H1 (cell line): ENCODE data around the gene ADTRP. TPM values are rescaled to one million over a fixed set of nuclear protein-coding genes. Genes with fewer than 3 reads are reported as not detected.

Experiments
- CTCF ChIA-PET: fragments of 300-600 bp; sonication (Branson Sonifier 250); formaldehyde crosslinking; loops from one replicate; lab custom pipeline; 2021; ENCODE audit not compliant: partially characterized antibody; lab: Charles Lee
- POLR2A ChIA-PET: fragments of 300-600 bp; sonication (Branson Sonifier 250); formaldehyde crosslinking; loops from one replicate; lab custom pipeline; 2021; ENCODE audit warnings: inconsistent platforms; ENCODE audit not compliant: partially characterized antibody; lab: Charles Lee
- DNase-seq, 2 experiments: peaks; one replicate each; pipeline versions ENCODE4 v3.0.0 to v3.0.0-alpha.2; 2010 to 2022; ENCODE audit warnings: low spot score in 2 of 2, low read depth in 1 of 2, mixed read lengths in 1 of 2
- FAIRE-seq: peaks from 2 replicates; lab custom pipeline; 2011; peaks lifted over from hg19 to GRCh38; lab: Jason Lieb, UNC
- H2AFZ ChIP-seq: 2 replicates; pipeline ENCODE4 v1.8.1; 2012; ENCODE audit warnings: low read length, inconsistent platforms
- H2AK5ac ChIP-seq: 2 replicates; pipeline ENCODE4 v1.6.1; 2013; ENCODE audit warnings: low read depth, low read length
- H2BK120ac ChIP-seq: replicated peaks from 2 replicates; pipeline ENCODE3; 2013; ENCODE audit warnings: low read depth, low read length, inconsistent platforms
- H2BK12ac ChIP-seq: 2 replicates; pipeline ENCODE4 v1.6.1; 2013; ENCODE audit warnings: low read depth, low read length
- H2BK15ac ChIP-seq: 2 replicates; pipeline ENCODE4 v1.6.1; 2013; ENCODE audit warnings: low read length
- H2BK20ac ChIP-seq: 2 replicates; pipeline ENCODE4 v1.6.1; 2013; ENCODE audit warnings: low read length
- H2BK5ac ChIP-seq: 2 replicates; pipeline ENCODE4 v1.6.1; 2013; ENCODE audit warnings: low read depth, low read length
- H3K14ac ChIP-seq: 2 replicates; pipeline ENCODE4 v1.6.1; 2013; ENCODE audit warnings: inconsistent platforms; ENCODE audit not compliant: insufficient read length
- H3K18ac ChIP-seq: 2 replicates; pipeline ENCODE4 v1.6.1; 2013; ENCODE audit warnings: low read length; ENCODE audit errors: extremely low read depth
- H3K23ac ChIP-seq: 2 replicates; pipeline ENCODE4 v1.6.1; 2013; ENCODE audit warnings: inconsistent platforms; ENCODE audit not compliant: insufficient read length
- H3K23me2 ChIP-seq: 2 replicates; pipeline ENCODE4 v1.6.1; 2013; ENCODE audit warnings: low read depth, low read length
- H3K27ac ChIP-seq: 2 replicates; pipeline ENCODE4 v1.6.1; 2011; ENCODE audit warnings: low read depth, low read length, inconsistent platforms
- H3K27me3 ChIP-seq, 4 experiments: replicated peaks in 1 of 4; 1 replicate in 1 of 4; 2 replicates in 3 of 4; pipeline versions ENCODE4 v1.6.1 to v1.8.1; 2011 to 2013; ENCODE audit warnings: low read length in 3 of 4, mild to moderate bottlenecking in 3 of 4, inconsistent platforms in 2 of 4, mixed read lengths in 2 of 4, moderate library complexity in 1 of 4; ENCODE audit not compliant: control insufficient read depth in 3 of 4, insufficient read depth in 3 of 4; ENCODE audit errors: extremely low read depth in 1 of 4
- H3K36me3 ChIP-seq, 4 experiments: 2 replicates each; pipeline versions ENCODE4 v1.6.1 to v1.8.1; 2011 to 2013; ENCODE audit warnings: mild to moderate bottlenecking in 4 of 4, low read length in 3 of 4, moderate library complexity in 2 of 4, control low read depth in 1 of 4, inconsistent platforms in 1 of 4; ENCODE audit not compliant: insufficient read depth in 4 of 4, control insufficient read depth in 2 of 4
- H3K4ac ChIP-seq: replicated peaks from 2 replicates; pipeline ENCODE3; 2013; ENCODE audit warnings: low read length, low read depth, mixed read lengths, inconsistent platforms; ENCODE audit not compliant: insufficient read length
- H3K4me1 ChIP-seq, 4 experiments: replicated peaks in 1 of 4; 1 replicate in 1 of 4; 2 replicates in 3 of 4; pipeline versions ENCODE4 v1.6.1 to v1.8.1; 2011 to 2013; ENCODE audit warnings: low read length in 3 of 4, inconsistent platforms in 2 of 4, mixed read lengths in 1 of 4; ENCODE audit not compliant: insufficient read depth in 4 of 4, control insufficient read depth in 3 of 4
- H3K4me2 ChIP-seq, 2 experiments: 2 replicates each; pipeline versions ENCODE4 v1.6.1 to v1.8.1; 2011 to 2013; ENCODE audit warnings: low read depth in 2 of 2, low read length in 2 of 2, control low read depth in 1 of 2, inconsistent platforms in 1 of 2, mild to moderate bottlenecking in 1 of 2; ENCODE audit not compliant: insufficient read depth in 1 of 2
- H3K4me3 ChIP-seq, 4 experiments: fragments of 200-600, 300-600 bp in 1 of 4; sonication (generic), shearing (Covaris generic), sonication (Bioruptor Twin) in 1 of 4; 2 replicates each; pipeline versions ENCODE4 v1.5.1 to v1.8.1; 2011 to 2016; ENCODE audit warnings: low read length in 4 of 4, low read depth in 3 of 4, control low read depth in 2 of 4, inconsistent platforms in 2 of 4, mild to moderate bottlenecking in 2 of 4, mixed read lengths in 1 of 4, moderate library complexity in 1 of 4; ENCODE audit not compliant: insufficient read depth in 2 of 4; ENCODE audit errors: extremely low read depth in 1 of 4
- H3K56ac ChIP-seq: replicated peaks from 2 replicates; pipeline ENCODE3; 2013; ENCODE audit warnings: low read depth, mild to moderate bottlenecking, mixed read lengths, low read length, inconsistent platforms; ENCODE audit not compliant: insufficient read length
- H3K79me1 ChIP-seq: 2 replicates; pipeline ENCODE4 v1.6.1; 2013; ENCODE audit warnings: low read depth, low read length, control low read depth
- H3K79me2 ChIP-seq, 2 experiments: 2 replicates each; pipeline versions ENCODE4 v1.6.1 to v1.8.1; 2012 to 2013; ENCODE audit warnings: low read length in 2 of 2, mild to moderate bottlenecking in 2 of 2, inconsistent platforms in 1 of 2; ENCODE audit not compliant: insufficient read depth in 2 of 2, control insufficient read depth in 1 of 2
- H3K9ac ChIP-seq, 4 experiments: replicated peaks in 1 of 4; 1 replicate in 1 of 4; 2 replicates in 3 of 4; pipeline versions ENCODE4 v1.6.1 to v1.8.1; 2011 to 2013; ENCODE audit warnings: low read depth in 3 of 4, low read length in 3 of 4, control low read depth in 2 of 4, mild to moderate bottlenecking in 2 of 4, moderate library complexity in 2 of 4, inconsistent platforms in 1 of 4; ENCODE audit errors: extremely low read depth in 1 of 4
- H3K9me3 ChIP-seq, 2 experiments: 2 replicates each; pipeline versions ENCODE4 v1.6.1 to v1.8.1; 2012 to 2013; ENCODE audit warnings: mild to moderate bottlenecking in 2 of 2, moderate library complexity in 2 of 2, control low read depth in 1 of 2, inconsistent platforms in 1 of 2, low read depth in 1 of 2, low read length in 1 of 2, mixed read lengths in 1 of 2; ENCODE audit not compliant: insufficient read depth in 2 of 2
- H4K20me1 ChIP-seq, 2 experiments: replicated peaks in 1 of 2; 2 replicates each; pipeline versions ENCODE3 to v1.8.1; 2011 to 2013; ENCODE audit warnings: inconsistent platforms in 2 of 2, low read length in 2 of 2, mild to moderate bottlenecking in 1 of 2; ENCODE audit not compliant: insufficient read depth in 2 of 2, control insufficient read depth in 1 of 2
- H4K5ac ChIP-seq: 2 replicates; pipeline ENCODE4 v1.6.1; 2013; ENCODE audit warnings: low read length, low read depth, mixed read lengths, inconsistent platforms; ENCODE audit not compliant: insufficient read length
- H4K8ac ChIP-seq: 2 replicates; pipeline ENCODE4 v1.8.0; 2013; ENCODE audit warnings: mild to moderate bottlenecking, moderate library complexity, low read length, inconsistent platforms; ENCODE audit not compliant: insufficient read depth; ENCODE audit errors: extremely low read depth
- H4K91ac ChIP-seq: replicated peaks from 2 replicates; pipeline ENCODE3; 2013; ENCODE audit warnings: low read length, mixed read lengths, inconsistent platforms; ENCODE audit not compliant: insufficient read length
- CBX5 ChIP-seq: fragments of 300-800, 300-1000 bp; sonication (generic); IDR thresholded peaks from 2 replicates; pipeline ENCODE4 v1.7.1; 2016; ENCODE audit warnings: antibody characterized with exemption, low read length, low read depth
- JUND ChIP-seq: IDR thresholded peaks from 2 replicates; pipeline ENCODE4 v1.6.1; 2011; ENCODE audit warnings: mild to moderate bottlenecking, improper control_type of control experiment, low read length
- PHF8 ChIP-seq: fragments of 200-600 bp; sonication (generic); conservative IDR thresholded peaks from 2 replicates; pipeline ENCODE4 v1.7.1; 2012; ENCODE audit warnings: low read depth, mild to moderate bottlenecking, inconsistent platforms, low read length, moderate library complexity
- RXRA ChIP-seq: IDR thresholded peaks from 2 replicates; pipeline ENCODE4 v1.6.1; 2011; ENCODE audit warnings: low read depth, mild to moderate bottlenecking, low read length, moderate library complexity; ENCODE audit not compliant: insufficient read depth
- SAP30 ChIP-seq: fragments of 300-600 bp; sonication (generic); IDR thresholded peaks from 2 replicates; pipeline ENCODE4 v1.7.1; 2012; ENCODE audit warnings: low read length, moderate library complexity, mild to moderate bottlenecking, inconsistent platforms; ENCODE audit not compliant: insufficient read depth, insufficient replicate concordance
- SIRT6 ChIP-seq: IDR thresholded peaks from one replicate; pipeline ENCODE4 v1.7.1; 2012; ENCODE audit warnings: low read length, inconsistent platforms
- YY1 ChIP-seq: IDR thresholded peaks from 2 replicates; pipeline ENCODE4 v1.6.1; 2011; ENCODE audit warnings: low read depth, mild to moderate bottlenecking, low read length
- WGBS, 2 experiments: shearing (Covaris generic) in 1 of 2; methylation state at CpG; one replicate each; pipeline versions ENCODE4 v1.1.6 to v1.1.7; 2013 to 2015; ENCODE audit warnings: low lambda C conversion rate in 2 of 2, mixed read lengths in 2 of 2, inconsistent platforms in 1 of 2, low coverage in 1 of 2, missing lambda C conversion rate in 1 of 2; ENCODE audit not compliant: insufficient replicate concordance in 2 of 2, insufficient coverage in 1 of 2, insufficient read length in 1 of 2; ENCODE audit errors: extremely low coverage in 1 of 2, missing lambda C conversion rate in 1 of 2; 5-methylcytosine and 5-hydroxymethylcytosine counted together
- polyA plus RNA-seq, 7 experiments: library from polyadenylated mRNA; depleted of rRNA in 3 of 7; stranded (reverse) in 5 of 7; unstranded in 2 of 7; fragments of >200 nt in 5 of 7; fragments of 200-250 nt in 2 of 7; gene quantifications; 1 replicate in 5 of 7; 2 replicates in 1 of 7; 4 replicates in 1 of 7; pipeline versions ENCODE4 v1.2.1 to v1.2.3, GENCODE V29; 2011 to 2013; ENCODE audit warnings: missing spikeins in 2 of 7, mixed read lengths in 2 of 7
- total RNA-seq: library from RNA; stranded (reverse); fragmentation: NEBNext Ultra II Directional; extraction: Animal tissue kit (Norgen Biotek cat#: 25700); gene quantifications from 2 replicates; pipeline ENCODE4 v1.2.1, GENCODE V29; 2021
- TF ChIP-seq, protein P1 (sequence below), 3 experiments: IDR thresholded peaks; 1 replicate in 2 of 3; 2 replicates in 1 of 3; pipeline versions ENCODE4 v1.5.1 to v1.6.1; 2011; ENCODE audit warnings: low read length in 3 of 3, mild to moderate bottlenecking in 3 of 3, inconsistent platforms in 2 of 3, low read depth in 1 of 3, moderate library complexity in 1 of 3; ENCODE audit not compliant: insufficient read depth in 1 of 3; ENCODE audit errors: control extremely low read depth in 1 of 3
- TF ChIP-seq, protein P2 (sequence below): IDR thresholded peaks from 2 replicates; pipeline ENCODE4 v1.6.1; 2011; ENCODE audit warnings: low read depth, mild to moderate bottlenecking, low read length; ENCODE audit not compliant: insufficient read depth
- TF ChIP-seq, protein P3 (sequence below): IDR thresholded peaks from 2 replicates; pipeline ENCODE4 v1.6.1; 2011; ENCODE audit warnings: low read length, improper control_type of control experiment

The ADTRP gene
- total and polyA plus RNA-seq, 2 of the 8 experiments (the other 6 are each of a cell fraction or from before 2014, with no cell fraction given): 0.08 to 0.45 TPM

DNA sequence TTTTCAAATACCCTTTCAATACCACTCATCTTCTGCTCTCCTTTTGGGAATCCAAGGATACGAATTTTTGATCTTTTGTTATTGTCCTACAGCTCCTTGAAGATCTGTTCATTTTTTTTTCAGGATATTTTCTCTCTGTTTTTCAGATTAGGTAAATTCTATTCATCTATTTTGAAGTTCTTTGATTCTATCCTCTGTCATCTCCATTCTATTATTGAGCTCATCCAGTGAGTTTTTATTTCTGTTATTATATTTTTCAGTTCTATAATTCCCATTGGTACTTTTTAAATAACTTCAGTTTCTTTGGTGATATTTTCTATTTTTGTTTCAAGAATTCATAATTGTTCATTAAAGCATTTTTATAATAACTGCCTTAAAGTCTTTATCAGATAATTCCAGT lies 14.7 kb upstream of the ADTRP start:
- Histone ChIP-seq H3K27me3 (no peaks in the 10 kb centered on the region), H4K5ac (no peak overlapping the region), H3K79me1 (no peaks in the 10 kb centered on the region), H2BK20ac (no peak overlapping the region), H2BK15ac (no peak overlapping the region), H2AFZ (no peak overlapping the region), H3K9me3 (no peaks in the 10 kb centered on the region), H3K23me2 (no peaks in the 10 kb centered on the region; the same call in 1 of the 2 replicates), H3K4me1 (peaks cover 0 to 15% (median 9%) of the 10 kb centered on the region in 4 experiments; a peak in 4 of 7 replicates), H3K4me3 (no peak overlapping the region), H3K36me3 (no peaks in the 10 kb centered on the region), H3K23ac (no peak overlapping the region), H3K18ac (no peak overlapping the region), H2BK12ac (no peak overlapping the region), H3K27ac (no peak overlapping the region), H3K9ac (no peak overlapping the region), H2AK5ac (no peak overlapping the region), H2BK120ac (no peak overlapping the region), H2BK5ac (no peak overlapping the region), H3K4me2 (no peak overlapping the region), H3K4ac (no peak overlapping the region), H4K8ac (no peak overlapping the region), H3K56ac (no peak overlapping the region), H4K20me1 (no peaks in the 10 kb centered on the region), H3K14ac (no peak overlapping the region), H4K91ac (no peak overlapping the region), H3K79me2 (no peaks in the 10 kb centered on the region)
- ChIA-PET CTCF (interaction anchor here (0.8 kb wide), 1 partner anchor 11 kb away, joined by 3 read pairs; no protein-coding TSS in a partner anchor), POLR2A (no interaction called here)
- DNase-seq (no peak), FAIRE-seq (no peak)
- WGBS, 2 experiments: 48% methylated on average over 1 of the region's 1 CpG; no CpG with 5 or more reads in 1 of the 2 experiments
- TF ChIP-seq SAP30 (no peak), JUND (no peak), YY1 (no peak), PHF8 (no peak), CBX5 (no peak), RXRA (no peak), SIRT6 (no peak)
- TF ChIP-seq, protein P1, sequence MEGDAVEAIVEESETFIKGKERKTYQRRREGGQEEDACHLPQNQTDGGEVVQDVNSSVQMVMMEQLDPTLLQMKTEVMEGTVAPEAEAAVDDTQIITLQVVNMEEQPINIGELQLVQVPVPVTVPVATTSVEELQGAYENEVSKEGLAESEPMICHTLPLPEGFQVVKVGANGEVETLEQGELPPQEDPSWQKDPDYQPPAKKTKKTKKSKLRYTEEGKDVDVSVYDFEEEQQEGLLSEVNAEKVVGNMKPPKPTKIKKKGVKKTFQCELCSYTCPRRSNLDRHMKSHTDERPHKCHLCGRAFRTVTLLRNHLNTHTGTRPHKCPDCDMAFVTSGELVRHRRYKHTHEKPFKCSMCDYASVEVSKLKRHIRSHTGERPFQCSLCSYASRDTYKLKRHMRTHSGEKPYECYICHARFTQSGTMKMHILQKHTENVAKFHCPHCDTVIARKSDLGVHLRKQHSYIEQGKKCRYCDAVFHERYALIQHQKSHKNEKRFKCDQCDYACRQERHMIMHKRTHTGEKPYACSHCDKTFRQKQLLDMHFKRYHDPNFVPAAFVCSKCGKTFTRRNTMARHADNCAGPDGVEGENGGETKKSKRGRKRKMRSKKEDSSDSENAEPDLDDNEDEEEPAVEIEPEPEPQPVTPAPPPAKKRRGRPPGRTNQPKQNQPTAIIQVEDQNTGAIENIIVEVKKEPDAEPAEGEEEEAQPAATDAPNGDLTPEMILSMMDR (IDR thresholded peaks at IDR 0.05; ENCODE audit: control extremely low read depth in 1 of 3, insufficient read depth in 1 of 3, low read depth in 1 of 3, low read length in 3 of 3): no peak
- TF ChIP-seq, protein P2, sequence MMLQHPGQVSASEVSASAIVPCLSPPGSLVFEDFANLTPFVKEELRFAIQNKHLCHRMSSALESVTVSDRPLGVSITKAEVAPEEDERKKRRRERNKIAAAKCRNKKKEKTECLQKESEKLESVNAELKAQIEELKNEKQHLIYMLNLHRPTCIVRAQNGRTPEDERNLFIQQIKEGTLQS: no peak
- TF ChIP-seq, protein P3, sequence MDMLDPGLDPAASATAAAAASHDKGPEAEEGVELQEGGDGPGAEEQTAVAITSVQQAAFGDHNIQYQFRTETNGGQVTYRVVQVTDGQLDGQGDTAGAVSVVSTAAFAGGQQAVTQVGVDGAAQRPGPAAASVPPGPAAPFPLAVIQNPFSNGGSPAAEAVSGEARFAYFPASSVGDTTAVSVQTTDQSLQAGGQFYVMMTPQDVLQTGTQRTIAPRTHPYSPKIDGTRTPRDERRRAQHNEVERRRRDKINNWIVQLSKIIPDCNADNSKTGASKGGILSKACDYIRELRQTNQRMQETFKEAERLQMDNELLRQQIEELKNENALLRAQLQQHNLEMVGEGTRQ: no peak
